ENCODE data around the gene COP1. TPM values are rescaled to one million over a fixed set of nuclear protein-coding genes. Genes with fewer than 3 reads are reported as not detected.
"Not testable (repeated sequence)": the region's sequence is repeated elsewhere in the genome, so short reads cannot be mapped to it uniquely, and the experiment has no call there.

Gene COP1
- polyA plus RNA-seq, 1 experiment = 43.7 TPM

DNA sequence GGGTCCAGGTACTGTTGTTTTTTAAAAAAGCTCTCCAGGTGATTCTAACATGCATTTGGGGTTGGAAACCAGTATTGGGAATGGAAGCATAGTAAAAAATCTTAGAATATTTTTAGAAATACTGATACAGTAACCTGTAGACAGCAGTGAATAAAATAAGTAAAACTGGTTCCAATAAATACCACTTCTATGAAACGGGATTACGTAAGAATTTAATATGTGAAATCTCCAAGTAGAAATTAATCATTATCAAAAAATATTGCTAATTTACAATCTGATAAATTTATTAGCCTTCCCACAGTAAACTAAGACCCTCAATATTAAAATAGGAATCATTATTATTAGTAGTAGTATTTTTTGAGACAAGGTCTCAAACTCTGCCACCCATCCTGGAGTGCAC, 177.5 kb downstream of the COP1 start:
- POLR2A ChIA-PET = no interaction called here
- Histone ChIP-seq H3K4me3 (ENCODE audit: low read depth, low read length) (no peak overlapping the region), H3K27ac (ENCODE audit: low read depth, low read length) (no peak overlapping the region), H3K9me3 (ENCODE audit: control insufficient read depth, insufficient read depth, low read length) (no peaks in the 10 kb centered on the region), H3K27me3 (ENCODE audit: control insufficient read depth, insufficient read depth, low read length) (no peaks in the 10 kb centered on the region)
- DNase-seq (ENCODE audit: low read depth, low spot score) = no peak
- CTCF ChIA-PET = interaction anchor here (0.5 kb wide), 1 partner anchor 878 kb away, joined by 4 read pairs; no protein-coding TSS in a partner anchor
- TF ChIP-seq, protein P1, sequence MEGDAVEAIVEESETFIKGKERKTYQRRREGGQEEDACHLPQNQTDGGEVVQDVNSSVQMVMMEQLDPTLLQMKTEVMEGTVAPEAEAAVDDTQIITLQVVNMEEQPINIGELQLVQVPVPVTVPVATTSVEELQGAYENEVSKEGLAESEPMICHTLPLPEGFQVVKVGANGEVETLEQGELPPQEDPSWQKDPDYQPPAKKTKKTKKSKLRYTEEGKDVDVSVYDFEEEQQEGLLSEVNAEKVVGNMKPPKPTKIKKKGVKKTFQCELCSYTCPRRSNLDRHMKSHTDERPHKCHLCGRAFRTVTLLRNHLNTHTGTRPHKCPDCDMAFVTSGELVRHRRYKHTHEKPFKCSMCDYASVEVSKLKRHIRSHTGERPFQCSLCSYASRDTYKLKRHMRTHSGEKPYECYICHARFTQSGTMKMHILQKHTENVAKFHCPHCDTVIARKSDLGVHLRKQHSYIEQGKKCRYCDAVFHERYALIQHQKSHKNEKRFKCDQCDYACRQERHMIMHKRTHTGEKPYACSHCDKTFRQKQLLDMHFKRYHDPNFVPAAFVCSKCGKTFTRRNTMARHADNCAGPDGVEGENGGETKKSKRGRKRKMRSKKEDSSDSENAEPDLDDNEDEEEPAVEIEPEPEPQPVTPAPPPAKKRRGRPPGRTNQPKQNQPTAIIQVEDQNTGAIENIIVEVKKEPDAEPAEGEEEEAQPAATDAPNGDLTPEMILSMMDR (IDR thresholded peaks at IDR 0.05; ENCODE audit: low read depth, low read length) = no peak

GRCh38 chr1:176029155-176029554, 177.9 kb downstream of the COP1 start:
- no peak overlapping the region for H3K27ac ChIP-seq (ENCODE audit: low read depth, low read length)
- TF ChIP-seq, protein P1 (IDR thresholded peaks at IDR 0.05; ENCODE audit: low read depth, low read length) = no peak
- no peaks in the 10 kb centered on the region for H3K27me3 ChIP-seq (ENCODE audit: control insufficient read depth, insufficient read depth, low read length)
- DNase-seq (ENCODE audit: low read depth, low spot score) = no peak
- ChIA-PET POLR2A (no interaction called here), CTCF (no interaction called here)
- H3K4me3 ChIP-seq (ENCODE audit: low read depth, low read length) = no peak overlapping the region
- no peaks in the 10 kb centered on the region for H3K9me3 ChIP-seq (ENCODE audit: control insufficient read depth, insufficient read depth, low read length)

GRCh38 chr1:176027934-176028333, 179.2 kb downstream of the COP1 start:
- H3K9me3 ChIP-seq (ENCODE audit: control insufficient read depth, insufficient read depth, low read length); H3K27ac ChIP-seq (ENCODE audit: low read depth, low read length); DNase-seq (ENCODE audit: low read depth, low spot score); CTCF ChIA-PET; H3K4me3 ChIP-seq (ENCODE audit: low read depth, low read length); POLR2A ChIA-PET; H3K27me3 ChIP-seq (ENCODE audit: control insufficient read depth, insufficient read depth, low read length): not testable (repeated sequence)

- CTCF ChIA-PET = no interaction called here
Observed at GRCh38 chr1:176022574-176022973, 184.5 kb downstream of the COP1 start.

DNA sequence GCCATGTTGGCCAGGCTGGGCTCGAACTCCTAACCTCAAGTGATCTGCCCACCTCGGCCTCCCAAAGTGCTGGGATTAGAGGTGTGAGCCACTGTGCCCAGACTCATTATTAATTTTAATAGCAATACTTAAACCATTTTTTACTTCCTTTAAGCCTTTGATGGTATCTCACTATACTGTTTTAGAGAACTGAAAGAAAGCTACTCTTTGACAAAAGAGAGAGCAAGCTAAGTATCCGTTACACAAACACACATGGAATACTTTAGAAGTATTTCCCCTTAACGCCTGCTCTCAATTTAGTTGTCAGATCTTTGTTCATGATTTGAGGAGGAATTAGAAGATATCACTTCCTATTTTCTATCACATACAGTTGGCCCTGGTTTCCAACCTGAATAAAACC, 189.4 kb downstream of the COP1 start:
- H3K9me3 ChIP-seq (ENCODE audit: control insufficient read depth, insufficient read depth, low read length) = no peaks in the 10 kb centered on the region
- H3K4me3 ChIP-seq (ENCODE audit: low read depth, low read length) = no peak overlapping the region
- CTCF ChIA-PET = no interaction called here
- no peak overlapping the region for H3K27ac ChIP-seq (ENCODE audit: low read depth, low read length)
- TF ChIP-seq, protein P1 (IDR thresholded peaks at IDR 0.05; ENCODE audit: low read depth, low read length) = no peak
- no peak for DNase-seq (ENCODE audit: low read depth, low spot score)
- POLR2A ChIA-PET = no interaction called here
- no peaks in the 10 kb centered on the region for H3K27me3 ChIP-seq (ENCODE audit: control insufficient read depth, insufficient read depth, low read length)

More at GRCh38 chr1:176022574-176022973, 184.5 kb downstream of the COP1 start:
- Histone ChIP-seq H3K9me3 (ENCODE audit: control insufficient read depth, insufficient read depth, low read length) (no peaks in the 10 kb centered on the region), H3K4me3 (ENCODE audit: low read depth, low read length) (no peak overlapping the region), H3K27me3 (ENCODE audit: control insufficient read depth, insufficient read depth, low read length) (no peaks in the 10 kb centered on the region), H3K27ac (ENCODE audit: low read depth, low read length) (no peak overlapping the region)
- POLR2A ChIA-PET = no interaction called here
- no peak for DNase-seq (ENCODE audit: low read depth, low spot score)
- TF ChIP-seq, protein P1 (IDR thresholded peaks at IDR 0.05; ENCODE audit: low read depth, low read length) = no peak

- Histone ChIP-seq H3K9me3 (ENCODE audit: control insufficient read depth, insufficient read depth, low read length) (no peaks in the 10 kb centered on the region), H3K4me3 (ENCODE audit: low read depth, low read length) (no peak overlapping the region), H3K27me3 (ENCODE audit: control insufficient read depth, insufficient read depth, low read length) (no peaks in the 10 kb centered on the region), H3K27ac (ENCODE audit: low read depth, low read length) (no peak overlapping the region)
- TF ChIP-seq, protein P1 (IDR thresholded peaks at IDR 0.05; ENCODE audit: low read depth, low read length) = no peak
- ChIA-PET POLR2A (no interaction called here), CTCF (no interaction called here)
- DNase-seq (ENCODE audit: low read depth, low spot score) = no peak
Observed at GRCh38 chr1:176009951-176010350, 197.1 kb downstream of the COP1 start.

- H3K27ac ChIP-seq (ENCODE audit: low read depth, low read length); DNase-seq (ENCODE audit: low read depth, low spot score); H3K9me3 ChIP-seq (ENCODE audit: control insufficient read depth, insufficient read depth, low read length); H3K4me3 ChIP-seq (ENCODE audit: low read depth, low read length); H3K27me3 ChIP-seq (ENCODE audit: control insufficient read depth, insufficient read depth, low read length); CTCF ChIA-PET; POLR2A ChIA-PET: not testable (repeated sequence)
Observed at GRCh38 chr1:176007756-176008389, 199.2 kb downstream of the COP1 start.

DNA sequence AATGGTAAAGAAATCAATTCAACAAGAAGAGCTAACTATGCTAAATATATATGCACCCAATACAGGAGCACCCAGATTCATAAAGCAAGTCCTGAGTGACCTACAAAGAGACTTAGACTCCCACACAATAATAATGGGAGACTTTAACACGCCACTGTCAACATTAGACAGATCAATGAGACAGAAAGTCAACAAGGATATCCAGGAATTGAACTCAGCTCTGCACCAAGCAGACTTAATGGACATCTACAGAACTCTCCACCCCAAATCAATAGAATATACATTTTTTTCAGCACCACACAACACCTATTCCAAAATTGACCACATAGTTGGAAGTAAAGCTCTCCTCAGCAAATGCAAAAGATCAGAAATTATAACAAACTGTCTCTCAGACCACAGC, 212.4 kb downstream of the COP1 start:
- H3K9me3 ChIP-seq (ENCODE audit: control insufficient read depth, insufficient read depth, low read length); H3K27me3 ChIP-seq (ENCODE audit: control insufficient read depth, insufficient read depth, low read length); H3K4me3 ChIP-seq (ENCODE audit: low read depth, low read length); DNase-seq (ENCODE audit: low read depth, low spot score); CTCF ChIA-PET; H3K27ac ChIP-seq (ENCODE audit: low read depth, low read length); POLR2A ChIA-PET: not testable (repeated sequence)
